Ovary (tissue), 10 donors: ENCODE data around the gene TBC1D8. TPM values are rescaled to one million over a fixed set of nuclear protein-coding genes. Genes with fewer than 3 reads are reported as not detected.
A peak's percentile ranks its signal among the peaks of the same experiment; 100 is the strongest.

Experiments used
- DNase-seq, 5 donors: peaks; one replicate each; pipeline ENCODE4 v3.0.0-alpha.2; 2019 to 2020
- H3K27ac ChIP-seq, 2 donors: fragments of 200-600 bp; one replicate each; pipeline versions ENCODE4 v1.5.1 to v1.8.0; 2019 to 2022
- H3K27me3 ChIP-seq: fragments of 200-600 bp; one replicate; pipeline ENCODE4 v1.8.0; 2022
- H3K36me3 ChIP-seq: fragments of 200-600 bp; sonication (generic); one replicate; pipeline ENCODE4 v1.5.1; 2019
- H3K4me1 ChIP-seq: one replicate; pipeline ENCODE4 v1.8.1; 2013; ENCODE audit warnings: mild to moderate bottlenecking, moderate library complexity; ENCODE audit not compliant: insufficient read depth
- H3K4me3 ChIP-seq: fragments of 200-600 bp; sonication (generic); one replicate; pipeline ENCODE4 v1.5.1; 2017
- H3K9me3 ChIP-seq, 2 donors: fragments of 200-600 bp in 1 of 2; sonication (generic) in 1 of 2; one replicate each; pipeline versions ENCODE4 v1.5.1 to v1.8.1; 2013 to 2019; ENCODE audit warnings: mild to moderate bottlenecking in 1 of 2, moderate library complexity in 1 of 2
- CTCF ChIP-seq, 3 donors: fragments of 450-650 bp in 2 of 3; fragments of 200-600 bp in 1 of 3; IDR thresholded peaks; one replicate each; pipeline versions ENCODE4 v1.5.1 to v1.8.0; 2016 to 2022; ENCODE audit warnings: antibody characterized with exemption in 3 of 3, mild to moderate bottlenecking in 1 of 3
- EP300 ChIP-seq: sonication (generic); formaldehyde crosslinking; IDR thresholded peaks from one replicate; pipeline ENCODE4 v1.6.1; 2017; ENCODE audit warnings: antibody characterized with exemption
- POLR2A ChIP-seq: fragments of 450-650 bp; IDR thresholded peaks from one replicate; pipeline ENCODE4 v1.6.1; 2017; ENCODE audit warnings: antibody characterized with exemption, mild to moderate bottlenecking, moderate library complexity
- WGBS, 3 donors: extraction: QIAGEN DNeasy Blood & Tissue Kit in 1 of 3; methylation state at CpG; one replicate each; pipeline versions ENCODE4 v1.1.5 to v1.1.7; 2013 to 2017; 5-methylcytosine and 5-hydroxymethylcytosine counted together
- intact Hi-C, 4 donors: fragments of 100-400 bp; cut with DNase I; formaldehyde crosslinking; loops; one replicate each; pipeline versions ENCODE4 v1.11.0 to v1.15.1; 2022 to 2023
- long read RNA-seq, 3 donors: library from polyadenylated mRNA in 2 of 3; unstranded in 2 of 3; transcript quantifications; one replicate each; pipeline ENCODE4 v2.0.0 and lab custom pipeline, GENCODE V29; 2021 to 2026
- polyA plus RNA-seq, 2 donors: library from polyadenylated mRNA; stranded (reverse); fragments of 200-250 nt in 1 of 2; fragments of 350-450 nt in 1 of 2; fragmentation: Illumina TruSeq in 1 of 2; extraction: RNeasy Lipid Tissue Mini Kit (QIAGEN cat#74804) in 1 of 2; gene quantifications; one replicate each; pipeline ENCODE4 v1.2.3, GENCODE V29; 2013 to 2014
- total RNA-seq, 7 donors: library from RNA; depleted of rRNA in 2 of 7; stranded (reverse); fragments of >200 nt in 2 of 7; fragmentation: NEBNext Ultra II Directional in 3 of 7; extraction: Animal tissue kit (Norgen Biotek cat#: 25700) in 3 of 7; gene quantifications; one replicate each; pipeline versions ENCODE4 v1.1.0 to v1.2.4, GENCODE V29; 2016 to 2023
- donor health status: DM: no; HTN: no; CAD: no; lungs with moderate emphysema.
- donor health status: DM: no; HTN: no; CAD: no.
- donor health status: Bipolar disorder and iron deficiency.
- donor health status: DM: yes; HTN: yes; CAD: no.
- donor health status: DM: no; HTN: no; CAD: no.
- donor health status: DM: yes; HTN: yes; CAD: no.

Gene TBC1D8
- total RNA-seq (10 to 100 TPM; 14.3 to 44.6 (median 15.8) TPM), polyA plus RNA-seq (10 to 100 TPM; 10.8 to 10.9 TPM)
- long read RNA-seq, donor 1, partial matches to known transcripts = 14 of 29 reads
- long read RNA-seq, donor 1, other reads (novel, unspliced or antisense) = 14 of 29 reads
- long read RNA-seq, donor 2, partial matches to known transcripts = 0 of 2 reads
- long read RNA-seq, donor 2, other reads (novel, unspliced or antisense) = 0 of 2 reads
- long read RNA-seq, donor 3, transcript TBC1D8-201 (20 exons, 3,627 nt) = major isoform, 14 of 32 reads
- long read RNA-seq, donor 3, partial matches to known transcripts = 11 of 32 reads
- long read RNA-seq, donor 3, other reads (novel, unspliced or antisense) = 5 of 32 reads

- Histone ChIP-seq H3K36me3 (no peaks in the 10 kb centered on the region), H3K27me3 (no peaks in the 10 kb centered on the region), H3K4me3 (peak within 1 kb of the TSS; percentile 76), H3K4me1 (peaks cover 15% of the 10 kb centered on the region), H3K27ac (peak within 1 kb of the TSS; percentile 36 to 79), H3K9me3 (no peaks in the 10 kb centered on the region)
- intact Hi-C loops = loop anchor here in 3 of 4 donors (5.0 kb wide), 2 partner anchors 114 to 139 kb away; no protein-coding TSS in a partner anchor
- 1% methylated on average over 22 to 81 of the region's 81 CpGs for WGBS, 3 donors
- peak; percentile 88 to 94 (median 93) for DNase-seq
- TF ChIP-seq POLR2A (peak; percentile 57), CTCF (IDR thresholded peaks at IDR 0.05) (peak in 1 of 3 donors; percentile 11), EP300 (no peak)
Measured at GRCh38 chr2:101151146-101151858, at the start of gene TBC1D8. Gene TBC1D8 (minus strand): TSS chr2:101151382. CDS start chr2:101151253, 129 bp downstream.

- Histone ChIP-seq H3K36me3 (no peaks in the 10 kb centered on the region), H3K4me1 (no peaks in the 10 kb centered on the region), H3K9me3 (no peaks in the 10 kb centered on the region), H3K27ac (no peak overlapping the region), H3K4me3 (no peak overlapping the region), H3K27me3 (no peaks in the 10 kb centered on the region)
- intact Hi-C loops = loop anchor here in 2 of 4 donors (5.0 to 10.0 kb wide), 2 partner anchors 186 to 188 kb away; no protein-coding TSS in a partner anchor
- no peak for DNase-seq
- WGBS, 3 donors = 51 to 65% (median 57%) methylated on average over 2 of the region's 2 CpGs
- no peak for TF ChIP-seq POLR2A
- TF ChIP-seq CTCF (IDR thresholded peaks at IDR 0.05) = no peak
- TF ChIP-seq EP300 = no peak
Measured at GRCh38 chr2:101200676-101201075, 49.5 kb upstream of the TBC1D8 start.

- Histone ChIP-seq H3K36me3 (no peaks in the 10 kb centered on the region), H3K4me1 (no peaks in the 10 kb centered on the region), H3K27me3 (no peaks in the 10 kb centered on the region), H3K9me3 (no peaks in the 10 kb centered on the region), H3K4me3 (no peak overlapping the region), H3K27ac (no peak overlapping the region)
- WGBS, 3 donors = 49 to 56% (median 56%) methylated on average over 7 of the region's 7 CpGs
- no peak for DNase-seq
- intact Hi-C loops = loop anchor here in 2 of 4 donors (10.0 kb wide), 1 partner anchor 165 kb away; no protein-coding TSS in a partner anchor
- TF ChIP-seq CTCF (IDR thresholded peaks at IDR 0.05) (no peak), EP300 (no peak), POLR2A (no peak)
Measured at GRCh38 chr2:101199251-101199791, 48.1 kb upstream of the TBC1D8 start.

- no peaks in the 10 kb centered on the region for H3K4me1 ChIP-seq
- WGBS, 3 donors = 91% methylated on average over 12 of the region's 12 CpGs
Measured at GRCh38 chr2:101197814-101198213, 46.6 kb upstream of the TBC1D8 start.

More at GRCh38 chr2:101197814-101198213, 46.6 kb upstream of the TBC1D8 start:
- H3K27me3 ChIP-seq = no peaks in the 10 kb centered on the region
- intact Hi-C loops = loop anchor here in 2 of 4 donors (10.0 kb wide), 1 partner anchor 163 kb away; no protein-coding TSS in a partner anchor
- no peaks in the 10 kb centered on the region for H3K36me3 ChIP-seq
- H3K9me3 ChIP-seq = no peaks in the 10 kb centered on the region
- H3K4me3 ChIP-seq = no peak overlapping the region
- DNase-seq = no peak
- H3K27ac ChIP-seq = no peak overlapping the region
- TF ChIP-seq CTCF (IDR thresholded peaks at IDR 0.05) = no peak
- TF ChIP-seq POLR2A = no peak
- TF ChIP-seq EP300 = no peak
